Right lobe of liver (tissue), 6 donors: ENCODE results near the gene PRG2. TPM values are rescaled to one million over a fixed set of nuclear protein-coding genes. Genes with fewer than 3 reads are reported as not detected.

Experiments used
- ATAC-seq, 4 donors: fragments of 200-7000 bp; cut with Tn5 transposase; one replicate each; pipeline ENCODE4 v1.9.1; 2020; ENCODE audit warnings: mild to moderate bottlenecking in 4 of 4, moderate library complexity in 4 of 4
- DNase-seq, 3 donors: peaks; one replicate each; pipeline ENCODE4 v3.0.0-alpha.2; 2020
- H3K27ac ChIP-seq, 3 donors: fragments of 200-600 bp; one replicate each; pipeline ENCODE4 v1.8.0; 2022
- H3K27me3 ChIP-seq, 2 donors: fragments of 200-600 bp; one replicate each; pipeline ENCODE4 v1.8.0; 2022
- H3K36me3 ChIP-seq, 4 donors: fragments of 200-600 bp; sonication (generic) in 1 of 4; one replicate each; pipeline versions ENCODE4 v1.5.1 to v1.8.0; 2017 to 2022; ENCODE audit warnings: control low read depth in 1 of 4
- H3K4me1 ChIP-seq, 4 donors: fragments of 200-600 bp; sonication (generic) in 1 of 4; one replicate each; pipeline versions ENCODE4 v1.5.1 to v1.8.0; 2017 to 2022; ENCODE audit warnings: control low read depth in 1 of 4
- H3K4me3 ChIP-seq, 3 donors: fragments of 200-600 bp; one replicate each; pipeline ENCODE4 v1.8.0; 2022
- H3K9me3 ChIP-seq, 4 donors: fragments of 200-600 bp; sonication (generic) in 1 of 4; one replicate each; pipeline versions ENCODE4 v1.5.1 to v1.8.0; 2017 to 2022; ENCODE audit warnings: control low read depth in 1 of 4
- POLR2A ChIP-seq: fragments of 450-650 bp; IDR thresholded peaks from one replicate; pipeline ENCODE4 v1.6.1; 2017; ENCODE audit warnings: antibody characterized with exemption, mild to moderate bottlenecking
- WGBS: methylation state at CpG from one replicate; pipeline ENCODE4 v1.1.6; 2018; ENCODE audit warnings: low coverage, low lambda C conversion rate; ENCODE audit not compliant: insufficient coverage; ENCODE audit errors: missing lambda C conversion rate; 5-methylcytosine and 5-hydroxymethylcytosine counted together
- intact Hi-C, 2 donors: fragments of 100-400 bp; cut with DNase I; formaldehyde crosslinking; loops; one replicate each; pipeline versions ENCODE4 v1.11.2 to v1.14.1; 2022
- total RNA-seq, 6 experiments: library from RNA; depleted of rRNA in 2 of 6; stranded (reverse); fragments of >200 nt in 2 of 6; fragmentation: NEBNext Ultra II Directional in 3 of 6; extraction: Animal tissue kit (Norgen Biotek cat#: 25700) in 3 of 6; gene quantifications; one replicate each; pipeline versions ENCODE4 v1.1.0 to v1.2.4, GENCODE V29; 2016 to 2023
- TF ChIP-seq, protein P1 (sequence below), 4 donors: fragments of 200-600 bp in 3 of 4; fragments of 450-650 bp in 1 of 4; IDR thresholded peaks; one replicate each; pipeline versions ENCODE4 v1.5.1 to v1.8.0; 2016 to 2022; ENCODE audit warnings: antibody characterized with exemption in 4 of 4, mild to moderate bottlenecking in 2 of 4
- donor health status: DM: no; HTN: yes; CAD: no.
- donor health status: DM: no; HTN: no; CAD: no.
- donor health status: DM: no; HTN: no; CAD: no.
- donor health status: DM: no; HTN: yes; CAD: no.
- donor health status: DM: no; HTN: yes; CAD: no.

The PRG2 gene
- total RNA-seq, 6 experiments from 2014 or later = 0.39 to 1.2 (median 0.86) TPM; not detected in 2

DNA sequence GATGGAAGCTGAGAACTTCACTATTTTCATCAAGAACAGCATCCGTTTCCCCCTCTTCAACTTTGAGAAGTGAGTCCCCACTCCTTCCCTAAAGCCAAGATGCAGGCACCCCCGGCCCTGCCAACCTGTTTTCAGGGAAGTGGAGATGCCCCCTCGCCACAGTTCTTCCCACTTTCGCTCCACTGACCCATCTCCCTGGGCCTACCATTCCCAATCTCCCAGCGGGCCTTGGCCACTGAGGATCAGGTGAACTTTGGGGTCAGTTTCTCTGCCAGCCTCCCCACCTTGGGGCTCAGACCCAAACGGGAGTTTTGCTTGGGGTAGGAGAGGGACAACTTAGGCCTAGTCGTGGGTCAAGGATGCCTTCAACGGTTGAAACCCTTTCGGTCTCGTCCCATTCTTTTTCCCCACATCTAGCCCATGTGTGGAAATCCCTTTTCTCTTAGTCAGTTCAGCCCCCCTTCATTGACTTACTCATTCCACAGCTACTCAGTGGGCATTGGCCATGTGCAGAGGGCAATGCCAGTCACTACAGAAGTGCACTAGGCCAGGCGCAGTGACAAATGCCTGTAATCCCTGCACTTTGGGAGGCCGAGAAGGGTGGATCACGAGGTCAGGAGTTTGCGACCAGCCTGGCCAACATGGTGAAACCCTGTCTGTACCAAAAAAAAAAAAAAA lies 41.7 kb downstream of the PRG2 start:
- intact Hi-C loops = loop anchor here (10.0 kb wide), 2 partner anchors 136 to 296 kb away; partner anchors contain the start of gene YPEL4 (in 2 of the 2)
- Histone ChIP-seq H3K27me3 (no peaks in the 10 kb centered on the region), H3K27ac (no peak overlapping the region), H3K36me3 (no peaks in the 10 kb centered on the region), H3K4me1 (no peaks in the 10 kb centered on the region), H3K9me3 (no peaks in the 10 kb centered on the region), H3K4me3 (no peak overlapping the region)
- ATAC-seq (no peak), DNase-seq (no peak)
- TF ChIP-seq, protein P1, sequence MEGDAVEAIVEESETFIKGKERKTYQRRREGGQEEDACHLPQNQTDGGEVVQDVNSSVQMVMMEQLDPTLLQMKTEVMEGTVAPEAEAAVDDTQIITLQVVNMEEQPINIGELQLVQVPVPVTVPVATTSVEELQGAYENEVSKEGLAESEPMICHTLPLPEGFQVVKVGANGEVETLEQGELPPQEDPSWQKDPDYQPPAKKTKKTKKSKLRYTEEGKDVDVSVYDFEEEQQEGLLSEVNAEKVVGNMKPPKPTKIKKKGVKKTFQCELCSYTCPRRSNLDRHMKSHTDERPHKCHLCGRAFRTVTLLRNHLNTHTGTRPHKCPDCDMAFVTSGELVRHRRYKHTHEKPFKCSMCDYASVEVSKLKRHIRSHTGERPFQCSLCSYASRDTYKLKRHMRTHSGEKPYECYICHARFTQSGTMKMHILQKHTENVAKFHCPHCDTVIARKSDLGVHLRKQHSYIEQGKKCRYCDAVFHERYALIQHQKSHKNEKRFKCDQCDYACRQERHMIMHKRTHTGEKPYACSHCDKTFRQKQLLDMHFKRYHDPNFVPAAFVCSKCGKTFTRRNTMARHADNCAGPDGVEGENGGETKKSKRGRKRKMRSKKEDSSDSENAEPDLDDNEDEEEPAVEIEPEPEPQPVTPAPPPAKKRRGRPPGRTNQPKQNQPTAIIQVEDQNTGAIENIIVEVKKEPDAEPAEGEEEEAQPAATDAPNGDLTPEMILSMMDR (IDR thresholded peaks at IDR 0.05) = no peak
- no peak for TF ChIP-seq POLR2A
- 74% methylated on average over 8 of the region's 14 CpGs for WGBS

DNA sequence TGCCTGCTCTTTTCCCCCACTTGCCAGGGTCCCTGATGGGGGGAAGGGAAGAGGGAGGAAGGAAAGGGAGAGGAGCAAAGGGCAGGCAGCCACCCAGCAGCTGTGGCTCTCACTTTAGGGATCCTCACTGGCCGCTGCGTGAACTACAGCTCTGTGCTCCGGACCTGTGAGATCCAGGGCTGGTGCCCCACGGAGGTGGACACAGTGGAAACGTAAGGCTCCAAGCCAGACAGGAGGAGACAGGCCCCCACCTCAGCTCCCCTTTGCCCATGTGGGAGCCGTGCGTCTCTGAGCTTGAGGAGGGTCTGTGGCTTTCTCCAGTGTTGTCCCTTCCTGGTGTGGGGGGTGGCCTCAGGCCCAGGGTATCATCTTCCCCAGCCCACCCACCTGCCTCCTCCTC lies 42.4 kb downstream of the PRG2 start:
- no peak for TF ChIP-seq POLR2A
- TF ChIP-seq, protein P1 (IDR thresholded peaks at IDR 0.05) = no peak
- WGBS = no CpG with 5 or more reads among the region's 7 CpGs
- intact Hi-C loops = loop anchor here (10.0 kb wide), 2 partner anchors 137 to 297 kb away; partner anchors contain the start of gene YPEL4 (in 2 of the 2)

DNA sequence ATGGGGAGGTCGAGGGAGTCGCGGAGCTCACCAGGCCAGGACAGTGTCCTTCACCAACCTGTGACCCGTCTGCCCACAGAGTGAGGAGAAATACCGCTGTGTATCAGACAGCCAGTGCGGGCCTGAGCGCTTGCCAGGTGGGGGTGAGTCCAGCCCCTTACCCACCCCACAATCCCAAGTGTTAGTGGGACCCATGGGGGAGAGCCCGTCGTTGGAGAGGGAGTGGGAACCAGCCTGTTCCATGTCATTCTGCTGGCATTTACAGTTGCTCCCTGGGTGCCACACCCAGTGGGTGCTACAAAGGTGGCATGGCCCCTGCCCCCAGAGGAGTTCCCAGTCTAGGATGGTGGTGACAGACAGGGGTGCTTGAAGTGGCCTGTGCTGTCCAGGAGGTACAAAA lies 43.1 kb downstream of the PRG2 start:
- Histone ChIP-seq H3K9me3 (no peaks in the 10 kb centered on the region), H3K27ac (no peak overlapping the region), H3K4me1 (no peaks in the 10 kb centered on the region), H3K36me3 (no peaks in the 10 kb centered on the region), H3K4me3 (no peak overlapping the region), H3K27me3 (no peaks in the 10 kb centered on the region)
- DNase-seq (no peak), ATAC-seq (no peak)
- TF ChIP-seq, protein P1 (IDR thresholded peaks at IDR 0.05) = no peak
- TF ChIP-seq POLR2A = no peak
- WGBS = no CpG with 5 or more reads among the region's 9 CpGs
- intact Hi-C loops = loop anchor here (10.0 kb wide), 2 partner anchors 137 to 297 kb away; partner anchors contain the start of gene YPEL4 (in 2 of the 2)

More for the DNA sequence above, 42.4 kb downstream of the PRG2 start:
- Histone ChIP-seq H3K27ac (no peak overlapping the region), H3K4me1 (no peaks in the 10 kb centered on the region), H3K9me3 (no peaks in the 10 kb centered on the region), H3K27me3 (no peaks in the 10 kb centered on the region), H3K36me3 (no peaks in the 10 kb centered on the region), H3K4me3 (no peak overlapping the region)
- no peak for ATAC-seq
- DNase-seq = no peak

DNA sequence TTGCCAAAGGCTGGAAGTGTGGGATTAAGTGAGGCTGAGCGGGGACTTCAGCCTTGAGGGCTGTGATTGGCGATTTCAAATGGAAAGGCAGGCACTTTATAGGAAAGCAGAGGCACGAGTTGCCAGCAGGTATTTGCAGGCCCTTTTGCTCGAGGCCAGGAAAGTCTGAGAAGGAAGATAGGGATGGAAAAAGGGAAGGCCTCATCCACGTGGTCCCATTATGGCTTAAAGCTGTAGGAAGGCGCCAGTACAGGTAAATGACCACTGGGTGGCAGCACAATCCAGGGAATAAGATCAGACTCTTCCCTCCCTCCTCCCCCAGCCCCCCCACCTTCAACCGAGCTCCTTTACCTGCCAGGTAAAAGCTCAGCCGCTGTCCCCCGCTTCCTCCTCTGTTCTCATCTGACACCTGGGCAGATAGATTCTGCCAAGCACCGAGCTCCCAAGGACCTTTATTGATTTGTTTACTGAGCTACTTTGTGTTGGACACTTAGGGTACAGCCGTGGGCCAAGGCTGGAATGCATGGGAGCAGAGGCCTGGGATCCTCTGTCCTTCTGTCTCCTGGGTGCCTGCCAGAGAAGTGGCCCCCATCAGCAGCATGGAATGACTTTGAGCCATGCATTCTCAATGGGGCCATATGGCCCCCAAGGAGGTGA lies 44.8 kb downstream of the PRG2 start:
- no peak overlapping the region for H3K27ac ChIP-seq
- WGBS = 13% methylated on average over 9 of the region's 11 CpGs
- intact Hi-C loops = loop anchor here (10.0 kb wide), 2 partner anchors 139 to 299 kb away; partner anchors contain the start of gene YPEL4 (in 2 of the 2)

More for the DNA sequence above, 44.8 kb downstream of the PRG2 start:
- H3K4me1 ChIP-seq = no peaks in the 10 kb centered on the region
- no peaks in the 10 kb centered on the region for H3K27me3 ChIP-seq
- TF ChIP-seq, protein P1 (IDR thresholded peaks at IDR 0.05) = peak; percentile 68 to 84 (median 81)
- TF ChIP-seq POLR2A = no peak
- no peaks in the 10 kb centered on the region for H3K36me3 ChIP-seq
- no peaks in the 10 kb centered on the region for H3K9me3 ChIP-seq
- DNase-seq (peak; percentile 51 to 76 (median 59)), ATAC-seq (peak; percentile 86 to 89 (median 88))
- no peak overlapping the region for H3K4me3 ChIP-seq
